ENCODE data around the gene RBM17. TPM values are rescaled to one million over a fixed set of nuclear protein-coding genes. Genes with fewer than 3 reads are reported as not detected.

RBM17 gene
- total RNA-seq, 2 donors from 2014 or later: 141 to 227 TPM

DNA sequence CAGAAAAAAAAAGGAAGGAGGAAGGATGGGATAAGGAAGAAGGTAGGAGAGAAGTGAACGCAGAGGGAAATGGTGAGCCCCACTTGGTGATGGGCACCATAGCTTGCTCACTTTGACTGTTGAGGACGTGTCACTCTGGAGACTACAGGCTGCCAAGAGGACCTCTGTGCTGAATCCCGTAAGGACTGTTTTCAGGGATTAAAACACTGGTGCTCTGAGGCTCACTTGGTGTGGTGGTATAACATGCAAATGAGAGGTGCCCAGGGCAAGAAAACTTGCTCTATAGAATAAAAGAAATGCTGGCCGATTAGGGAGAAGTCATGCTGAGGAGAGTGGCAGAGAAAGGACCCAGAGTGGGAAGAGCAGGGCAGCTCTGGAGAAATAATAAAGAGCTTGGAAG, 21.4 kb upstream of the RBM17 start:
- H3K9me3 Mint-ChIP-seq: peaks cover 0 to 4% of the 10 kb centered on the region in 2 donors
- peak overlapping the region; percentile 72 to 96 for H3K27ac Mint-ChIP-seq
- DNase-seq (ENCODE audit: low spot score in 2 of 2) (peak in 1 of 2 donors; percentile 4), ATAC-seq (no peak)
- H3K36me3 Mint-ChIP-seq: peaks cover 9 to 19% of the 10 kb centered on the region in 2 donors

DNA sequence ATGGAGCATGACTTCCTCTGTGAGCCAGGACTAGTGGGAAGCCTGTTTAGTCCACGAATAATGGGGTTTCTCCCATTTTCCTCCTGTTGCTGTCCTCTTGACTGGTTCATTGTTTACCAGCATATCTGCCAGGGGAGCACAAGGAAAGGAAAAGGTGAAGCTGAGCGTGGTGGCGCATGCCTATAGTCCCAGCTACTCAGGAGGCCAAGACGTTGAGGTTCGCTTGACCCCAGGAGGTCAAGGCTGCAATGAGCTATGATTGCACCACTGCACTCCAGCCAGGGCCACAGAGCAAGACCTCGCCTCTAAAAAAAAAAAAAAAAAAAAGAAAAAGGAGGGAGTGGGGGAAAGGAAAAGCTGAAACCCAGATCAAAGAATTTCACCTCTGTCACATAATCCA, 20.8 kb upstream of the RBM17 start:
- ATAC-seq (no peak), DNase-seq (ENCODE audit: low spot score in 2 of 2) (no peak)
- Mint-ChIP-seq H3K36me3 (peaks cover 9 to 18% of the 10 kb centered on the region in 2 donors), H3K27ac (peak overlapping the region in 1 of 2 donors; percentile 96), H3K9me3 (peaks cover 0 to 4% of the 10 kb centered on the region in 2 donors)

DNA sequence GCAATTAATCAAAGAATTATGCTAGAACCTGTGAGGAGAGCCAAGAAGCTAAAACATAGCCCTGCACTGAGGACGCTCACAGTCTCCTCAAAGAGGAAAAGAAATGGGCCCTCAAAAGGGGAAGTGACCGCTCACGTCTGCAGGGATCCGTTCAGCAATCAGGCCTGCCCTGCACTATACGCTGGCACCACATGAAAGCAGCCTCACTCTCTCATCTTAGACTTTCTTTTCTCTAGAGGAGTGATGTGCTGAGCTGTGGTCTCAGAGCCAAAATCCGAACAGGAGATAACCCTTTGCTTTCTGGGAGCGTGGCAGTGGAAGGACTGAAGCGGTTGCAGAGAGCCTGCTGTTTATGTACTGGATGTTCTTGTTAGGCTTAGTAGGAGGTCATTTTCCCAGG, 20.4 kb upstream of the RBM17 start:
- peak; percentile 54 to 69 for DNase-seq (ENCODE audit: low spot score in 2 of 2)
- peak; percentile 42 to 62 for ATAC-seq
- peak overlapping the region; percentile 96 to 99 for H3K27ac Mint-ChIP-seq
- peaks cover 0 to 4% of the 10 kb centered on the region in 2 donors for H3K9me3 Mint-ChIP-seq
- H3K36me3 Mint-ChIP-seq: peaks cover 9 to 18% of the 10 kb centered on the region in 2 donors

- Mint-ChIP-seq H3K36me3 (peaks cover 9 to 15% of the 10 kb centered on the region in 2 donors), H3K27ac (peak overlapping the region; percentile 96 to 99), H3K9me3 (peaks cover 0 to 4% of the 10 kb centered on the region in 2 donors)
- peak; percentile 59 to 60 for ATAC-seq
- DNase-seq (ENCODE audit: low spot score in 2 of 2): no peak
These were observed 19.5 kb upstream of the RBM17 start for GRCh38 chr10:6069081-6069931.

GRCh38 chr10:6070660-6071059, 18.2 kb upstream of the RBM17 start:
- peak; percentile 68 to 81 for DNase-seq (ENCODE audit: low spot score in 2 of 2)
- H3K36me3 Mint-ChIP-seq: peaks cover 6 to 9% of the 10 kb centered on the region in 2 donors
- ATAC-seq: peak; percentile 63 to 71
- peak overlapping the region; percentile 96 to 99 for H3K27ac Mint-ChIP-seq
- H3K9me3 Mint-ChIP-seq: no peaks in the 10 kb centered on the region

DNA sequence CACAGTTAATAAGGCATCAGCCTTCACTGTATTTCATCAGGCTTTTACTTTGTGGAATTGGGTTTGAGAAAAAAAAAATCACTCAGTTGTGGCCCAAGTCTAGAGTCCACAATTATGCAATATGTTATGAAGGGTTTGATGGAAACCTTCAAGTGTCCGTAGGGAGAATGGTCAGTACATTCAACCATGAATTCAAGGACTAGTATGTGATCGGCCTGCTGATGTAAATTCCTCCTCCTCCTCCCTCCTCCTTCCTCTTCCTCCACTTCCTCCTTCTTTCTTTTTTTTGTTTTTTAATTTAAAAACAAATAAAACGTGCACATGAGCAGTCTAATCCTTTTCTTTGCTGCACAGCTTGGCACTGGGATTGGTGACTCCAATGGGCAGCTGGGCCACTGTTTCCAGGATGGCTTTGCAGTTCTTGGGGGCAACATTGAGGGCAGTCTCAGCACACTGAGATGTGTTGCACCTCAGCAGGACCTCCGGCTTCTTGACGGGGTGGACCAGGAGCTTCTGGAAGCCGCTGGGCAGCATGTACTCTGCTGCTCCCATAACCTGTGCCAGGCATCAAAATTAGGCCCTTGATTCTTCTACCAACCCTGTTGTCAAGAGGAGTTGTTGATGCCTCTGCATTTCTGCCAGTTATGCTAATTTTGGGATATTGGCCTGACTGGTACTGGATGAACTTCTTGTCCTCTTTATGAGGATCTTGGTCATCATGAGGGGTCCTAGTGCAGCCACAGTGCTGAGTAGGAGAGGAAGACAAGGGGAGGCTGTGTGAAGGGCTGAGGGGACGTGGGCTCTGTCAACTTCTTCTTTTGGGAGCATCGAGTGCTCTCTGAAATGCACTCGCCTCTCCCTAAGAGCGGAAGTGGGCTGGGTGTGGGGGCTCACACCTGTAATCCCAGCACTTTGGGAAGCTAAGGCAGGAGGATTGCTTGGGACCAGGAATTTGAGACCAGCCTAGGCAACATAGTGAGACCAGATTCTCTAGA, 17.4 kb upstream of the RBM17 start:
- Mint-ChIP-seq H3K9me3 (no peaks in the 10 kb centered on the region), H3K36me3 (peaks cover 5 to 6% of the 10 kb centered on the region in 2 donors), H3K27ac (peak overlapping the region; percentile 96 to 99)
- no peak for ATAC-seq
- DNase-seq (ENCODE audit: low spot score in 2 of 2): no peak

GRCh38 chr10:6072215-6072934, 16.5 kb upstream of the RBM17 start:
- no peak for DNase-seq (ENCODE audit: low spot score in 2 of 2)
- Mint-ChIP-seq H3K27ac (peak overlapping the region; percentile 96 to 99), H3K9me3 (no peaks in the 10 kb centered on the region), H3K36me3 (peaks cover 5 to 6% of the 10 kb centered on the region in 2 donors)
- peak in 1 of 2 donors; percentile 57 for ATAC-seq

DNA sequence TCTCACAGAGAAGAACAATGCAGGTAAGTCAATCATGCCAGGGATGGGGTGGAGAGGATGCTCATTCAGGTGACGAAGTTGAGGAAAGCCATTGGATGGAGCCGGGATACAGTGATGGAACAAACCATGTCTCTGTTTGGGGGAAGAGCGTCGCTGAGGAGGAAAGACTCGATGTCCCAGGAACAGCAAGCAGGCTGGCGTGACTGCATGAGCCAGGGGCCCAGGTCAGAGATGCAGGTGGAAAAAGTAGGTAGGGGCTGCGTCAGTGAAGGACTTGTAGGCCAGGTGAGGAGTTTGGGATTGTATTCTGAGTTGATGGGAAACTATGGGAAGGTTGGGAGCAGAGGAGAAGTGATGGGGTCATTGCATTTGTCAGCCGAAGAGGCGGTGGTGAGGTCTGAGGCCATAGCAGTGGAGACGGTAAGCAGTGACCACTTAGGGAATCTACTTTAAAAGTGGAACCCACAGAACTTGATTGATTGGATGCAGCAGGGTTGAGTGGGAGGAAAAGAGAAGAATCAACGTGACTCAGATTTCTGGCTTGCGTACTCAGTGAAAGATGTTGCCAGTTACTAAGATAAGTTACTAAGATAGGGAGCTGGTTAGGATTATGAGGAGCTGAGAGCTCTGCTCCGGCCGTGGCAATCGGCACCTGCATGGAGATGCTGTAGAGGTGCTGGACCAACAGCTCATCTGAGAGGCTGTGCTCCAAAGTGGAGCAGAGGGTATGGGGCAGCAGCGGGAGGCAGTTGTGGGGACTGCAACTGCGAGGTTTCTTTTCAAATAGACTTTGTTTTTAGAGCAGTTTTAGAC, 14.1 kb upstream of the RBM17 start:
- DNase-seq (ENCODE audit: low spot score in 2 of 2) (no peak), ATAC-seq (peak; percentile 17 to 49)
- Mint-ChIP-seq H3K36me3 (peaks cover 5 to 7% of the 10 kb centered on the region in 2 donors), H3K27ac (peak overlapping the region; percentile 50 to 79), H3K9me3 (no peaks in the 10 kb centered on the region)

- ATAC-seq: no peak
- Mint-ChIP-seq H3K36me3 (peaks cover 2 to 19% of the 10 kb centered on the region in 2 donors), H3K9me3 (peaks cover 0 to 9% of the 10 kb centered on the region in 2 donors)
These were observed 11.7 kb upstream of the RBM17 start for GRCh38 chr10:6077071-6077675.

GRCh38 chr10:6079044-6079443, 9.8 kb upstream of the RBM17 start:
- ATAC-seq (no peak), DNase-seq (ENCODE audit: low spot score in 2 of 2) (no peak)
- Mint-ChIP-seq H3K36me3 (peaks cover 8 to 25% of the 10 kb centered on the region in 2 donors), H3K27ac (no peak overlapping the region), H3K9me3 (peaks cover 4 to 9% of the 10 kb centered on the region in 2 donors)

More at GRCh38 chr10:6077071-6077675, 11.7 kb upstream of the RBM17 start:
- no peak for DNase-seq (ENCODE audit: low spot score in 2 of 2)
- no peak overlapping the region for H3K27ac Mint-ChIP-seq

DNA sequence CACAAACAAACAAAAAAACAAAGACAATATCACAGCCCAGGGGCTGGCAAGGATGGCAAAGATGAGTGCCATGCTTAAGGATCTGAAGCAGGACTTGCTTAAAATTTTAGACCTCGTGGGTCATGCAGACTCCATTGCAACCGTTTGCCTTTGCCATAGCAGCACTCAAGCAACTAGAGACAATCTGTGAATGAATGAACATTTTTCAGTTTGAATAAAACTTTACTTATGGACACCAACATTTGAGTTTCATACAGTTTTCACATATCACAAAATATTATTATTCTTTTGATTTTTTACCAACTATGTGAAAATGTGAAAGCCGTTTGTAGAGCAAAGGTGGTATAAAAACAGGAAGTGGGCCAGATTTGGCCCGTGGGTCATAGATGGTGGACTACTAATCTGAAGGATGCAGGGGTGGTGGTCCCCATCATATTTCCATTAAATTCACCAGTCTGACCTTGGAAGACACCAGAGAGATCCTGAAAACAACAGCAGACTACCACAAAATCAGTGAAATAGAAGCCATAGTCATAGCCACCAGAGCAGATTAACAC, 8.3 kb upstream of the RBM17 start:
- ATAC-seq: no peak
- DNase-seq (ENCODE audit: low spot score in 2 of 2): no peak
- Mint-ChIP-seq H3K9me3 (peaks cover 4 to 9% of the 10 kb centered on the region in 2 donors), H3K36me3 (peaks cover 8 to 25% of the 10 kb centered on the region in 2 donors), H3K27ac (peak overlapping the region in 1 of 2 donors; percentile 88)

GRCh38 chr10:6082496-6083395, 6.1 kb upstream of the RBM17 start:
- peaks cover 4 to 9% of the 10 kb centered on the region in 2 donors for H3K9me3 Mint-ChIP-seq
- H3K36me3 Mint-ChIP-seq: peaks cover 8 to 25% of the 10 kb centered on the region in 2 donors
- H3K27ac Mint-ChIP-seq: peak overlapping the region; percentile 88
- no peak for DNase-seq (ENCODE audit: low spot score in 2 of 2)
- peak; percentile 18 to 27 for ATAC-seq

DNA sequence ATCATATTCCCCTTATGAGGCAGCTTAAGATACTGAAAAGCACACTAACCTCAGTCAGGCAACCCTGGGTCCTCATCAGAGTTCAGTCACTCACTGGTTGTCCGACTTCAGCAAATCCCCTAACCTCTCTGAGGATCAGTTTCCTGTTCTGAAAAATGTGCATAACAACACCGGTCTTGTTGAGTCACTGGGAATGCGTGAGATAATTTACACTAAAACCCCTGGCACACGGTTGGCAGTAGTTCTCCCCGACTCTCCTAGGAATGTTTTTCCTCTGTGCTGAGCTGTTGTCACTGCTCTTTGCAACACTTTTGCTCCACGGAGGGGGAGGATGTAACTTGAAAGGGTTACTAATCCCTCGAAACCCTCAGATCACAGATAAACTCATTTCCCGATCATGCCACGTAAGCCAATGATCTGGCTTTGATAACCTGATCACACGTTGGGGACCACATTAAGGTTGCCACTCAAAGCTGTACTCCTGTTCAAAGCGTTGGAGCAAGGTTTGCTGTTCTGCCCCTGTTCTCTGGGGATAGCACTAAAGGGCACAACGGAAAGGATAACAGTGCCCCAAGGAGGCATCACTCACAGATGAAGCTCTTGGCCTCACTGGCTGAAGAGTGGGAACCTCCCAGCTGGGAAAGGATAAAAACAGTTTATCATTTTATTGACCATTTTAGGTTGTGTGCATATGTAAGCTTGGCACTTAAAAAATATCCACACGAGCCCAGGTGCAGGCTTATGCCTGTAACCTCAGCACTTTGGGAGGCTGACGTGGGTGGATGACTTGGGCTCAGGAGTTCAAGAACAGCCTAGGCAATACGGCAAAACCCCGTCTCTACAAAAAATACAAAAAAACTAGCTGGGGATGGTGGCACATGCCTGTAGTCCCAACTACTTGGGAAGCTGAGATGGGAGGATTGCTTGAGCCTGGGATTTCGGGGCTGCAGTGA, 5.0 kb upstream of the RBM17 start:
- Mint-ChIP-seq H3K9me3 (peaks cover 4 to 9% of the 10 kb centered on the region in 2 donors), H3K36me3 (peaks cover 8 to 25% of the 10 kb centered on the region in 2 donors)
- peak; percentile 88 to 89 for ATAC-seq

More for the DNA sequence above, 5.0 kb upstream of the RBM17 start:
- H3K27ac Mint-ChIP-seq: peak overlapping the region; percentile 88
- DNase-seq (ENCODE audit: low spot score in 2 of 2): peak; percentile 76 to 86

All from activated naive CD4-positive, alpha-beta T cell treated with anti-CD3 and anti-CD28 coated beads, Interleukin-2, amount 50 U/mL, for 72 hours (primary cell).